Mesothelial cell of epicardium (in vitro differentiated cells): Measurements from ENCODE around the gene CDKN2C. TPM values are rescaled to one million over a fixed set of nuclear protein-coding genes. Genes with fewer than 3 reads are reported as not detected.

Experiments used
- DNase-seq, 2 experiments: peaks; one replicate each; pipeline ENCODE4 v3.0.0; 2021; ENCODE audit warnings: low spot score in 2 of 2; ENCODE audit not compliant: unreplicated experiment in 2 of 2
- H3K27ac Mint-ChIP-seq: 2 replicates; pipeline ENCODE4 v1.8.0; 2021; ENCODE audit warnings: mixed read lengths
- H3K27me3 Mint-ChIP-seq: 2 replicates; pipeline ENCODE4 v1.8.0; 2021; ENCODE audit warnings: low read depth, mixed read lengths
- H3K36me3 Mint-ChIP-seq: 2 replicates; pipeline ENCODE4 v1.8.0; 2021; ENCODE audit warnings: mixed read lengths
- H3K4me1 Mint-ChIP-seq: 2 replicates; pipeline ENCODE4 v1.8.0; 2021; ENCODE audit warnings: mixed read lengths
- H3K4me3 Mint-ChIP-seq: 2 replicates; pipeline ENCODE4 v1.8.0; 2021; ENCODE audit warnings: mild to moderate bottlenecking, moderate library complexity, mixed read lengths
- H3K9me3 Mint-ChIP-seq: 2 replicates; pipeline ENCODE4 v1.8.0; 2021; ENCODE audit warnings: mixed read lengths
- total RNA-seq: library from RNA; stranded (reverse); gene quantifications from 3 replicates; pipeline ENCODE4 v1.2.1, GENCODE V29; 2021
- TF ChIP-seq, protein P1 (sequence below): fragments of 200-600 bp; sonication (generic); IDR thresholded peaks from one replicate; pipeline ENCODE4 v1.5.0; 2021; ENCODE audit warnings: antibody characterized with exemption; ENCODE audit not compliant: unreplicated experiment

Gene CDKN2C
- total RNA-seq, 1 donor from 2014 or later = 0.67 TPM

DNA sequence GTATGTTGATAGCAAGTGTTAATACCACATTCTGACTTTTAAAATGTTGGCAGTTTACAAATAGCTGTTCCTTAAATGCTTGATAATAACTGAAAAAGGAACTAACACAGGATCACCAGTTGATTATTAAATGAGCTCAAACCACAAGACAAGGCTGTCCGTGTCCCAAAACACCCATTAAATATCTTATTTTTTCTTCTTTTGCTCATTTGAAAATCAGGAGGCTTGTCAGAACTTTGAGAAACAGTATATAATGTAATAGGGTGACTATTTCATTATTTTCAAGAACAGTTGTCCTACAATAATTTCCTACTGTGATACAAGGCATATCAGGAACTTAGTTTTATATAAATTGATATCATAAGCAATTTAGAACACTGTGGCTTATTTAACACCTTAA, 2.7 kb downstream of the CDKN2C start:
- Mint-ChIP-seq H3K4me1 (peaks cover 20% of the 10 kb centered on the region), H3K36me3 (no peaks in the 10 kb centered on the region), H3K4me3 (no peak overlapping the region), H3K27ac (no peak overlapping the region), H3K9me3 (no peaks in the 10 kb centered on the region), H3K27me3 (peaks cover 87% of the 10 kb centered on the region)
- TF ChIP-seq, protein P1, sequence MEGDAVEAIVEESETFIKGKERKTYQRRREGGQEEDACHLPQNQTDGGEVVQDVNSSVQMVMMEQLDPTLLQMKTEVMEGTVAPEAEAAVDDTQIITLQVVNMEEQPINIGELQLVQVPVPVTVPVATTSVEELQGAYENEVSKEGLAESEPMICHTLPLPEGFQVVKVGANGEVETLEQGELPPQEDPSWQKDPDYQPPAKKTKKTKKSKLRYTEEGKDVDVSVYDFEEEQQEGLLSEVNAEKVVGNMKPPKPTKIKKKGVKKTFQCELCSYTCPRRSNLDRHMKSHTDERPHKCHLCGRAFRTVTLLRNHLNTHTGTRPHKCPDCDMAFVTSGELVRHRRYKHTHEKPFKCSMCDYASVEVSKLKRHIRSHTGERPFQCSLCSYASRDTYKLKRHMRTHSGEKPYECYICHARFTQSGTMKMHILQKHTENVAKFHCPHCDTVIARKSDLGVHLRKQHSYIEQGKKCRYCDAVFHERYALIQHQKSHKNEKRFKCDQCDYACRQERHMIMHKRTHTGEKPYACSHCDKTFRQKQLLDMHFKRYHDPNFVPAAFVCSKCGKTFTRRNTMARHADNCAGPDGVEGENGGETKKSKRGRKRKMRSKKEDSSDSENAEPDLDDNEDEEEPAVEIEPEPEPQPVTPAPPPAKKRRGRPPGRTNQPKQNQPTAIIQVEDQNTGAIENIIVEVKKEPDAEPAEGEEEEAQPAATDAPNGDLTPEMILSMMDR = no peak
- DNase-seq = no peak

DNA sequence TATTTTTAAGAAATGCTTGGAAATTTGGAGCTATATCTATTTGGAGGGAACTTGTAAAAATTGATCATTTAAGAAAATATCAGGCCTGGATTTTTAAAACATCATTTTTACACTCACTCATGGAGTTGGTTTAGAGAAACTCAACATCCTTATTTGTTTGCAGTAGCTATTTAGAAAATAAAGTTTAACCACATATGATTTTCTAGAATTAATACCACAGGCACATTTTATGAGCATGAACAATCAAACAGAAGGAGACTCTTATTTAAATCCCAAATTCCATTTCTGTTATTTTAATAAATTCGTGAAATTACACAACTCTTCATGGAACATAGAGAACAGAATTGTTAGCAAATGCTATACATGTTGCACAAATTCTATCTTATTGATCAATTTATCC, 3.2 kb downstream of the CDKN2C start:
- Mint-ChIP-seq H3K9me3 (no peaks in the 10 kb centered on the region), H3K27me3 (peaks cover 87% of the 10 kb centered on the region), H3K27ac (no peak overlapping the region), H3K36me3 (no peaks in the 10 kb centered on the region), H3K4me3 (no peak overlapping the region), H3K4me1 (peaks cover 19% of the 10 kb centered on the region)
- DNase-seq = no peak
- TF ChIP-seq, protein P1 = no peak

DNA sequence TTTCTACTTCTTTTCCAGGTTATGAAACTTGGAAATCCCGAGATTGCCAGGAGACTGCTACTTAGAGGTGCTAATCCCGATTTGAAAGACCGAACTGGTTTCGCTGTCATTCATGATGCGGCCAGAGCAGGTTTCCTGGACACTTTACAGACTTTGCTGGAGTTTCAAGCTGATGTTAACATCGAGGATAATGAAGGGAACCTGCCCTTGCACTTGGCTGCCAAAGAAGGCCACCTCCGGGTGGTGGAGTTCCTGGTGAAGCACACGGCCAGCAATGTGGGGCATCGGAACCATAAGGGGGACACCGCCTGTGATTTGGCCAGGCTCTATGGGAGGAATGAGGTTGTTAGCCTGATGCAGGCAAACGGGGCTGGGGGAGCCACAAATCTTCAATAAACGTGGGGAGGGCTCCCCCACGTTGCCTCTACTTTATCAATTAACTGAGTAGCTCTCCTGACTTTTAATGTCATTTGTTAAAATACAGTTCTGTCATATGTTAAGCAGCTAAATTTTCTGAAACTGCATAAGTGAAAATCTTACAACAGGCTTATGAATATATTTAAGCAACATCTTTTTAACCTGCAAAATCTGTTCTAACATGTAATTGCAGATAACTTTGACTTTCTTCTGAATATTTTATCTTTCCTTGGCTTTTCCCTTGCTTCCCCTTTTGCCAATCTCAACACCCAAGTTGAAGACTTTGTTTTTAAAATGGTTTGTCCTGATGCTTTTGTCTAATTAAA, 4.0 kb downstream of the CDKN2C start:
- peaks cover 90% of the 10 kb centered on the region for H3K27me3 Mint-ChIP-seq

DNA sequence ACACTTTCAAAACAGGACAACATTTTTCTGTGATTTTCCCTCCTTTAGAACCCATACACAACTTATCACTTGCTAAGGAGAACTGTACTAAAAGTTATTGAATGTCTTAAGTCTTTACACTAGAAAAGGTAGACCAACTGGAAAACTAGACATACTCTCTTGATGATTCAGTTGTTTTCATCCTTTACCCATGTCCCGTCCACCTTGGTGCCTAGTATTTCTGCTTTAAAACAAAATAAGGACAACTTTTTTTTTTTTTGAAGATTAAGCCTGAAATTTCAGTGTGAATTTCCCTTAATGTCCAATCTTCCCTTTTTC, 4.5 kb downstream of the CDKN2C start:
- Mint-ChIP-seq H3K27me3 (peaks cover 91% of the 10 kb centered on the region), H3K9me3 (no peaks in the 10 kb centered on the region), H3K4me3 (no peak overlapping the region), H3K36me3 (no peaks in the 10 kb centered on the region), H3K4me1 (peaks cover 18% of the 10 kb centered on the region), H3K27ac (no peak overlapping the region)
- TF ChIP-seq, protein P1 = no peak
- no peak for DNase-seq

More for the DNA sequence above, 4.0 kb downstream of the CDKN2C start:
- Mint-ChIP-seq H3K4me3 (no peak overlapping the region), H3K9me3 (no peaks in the 10 kb centered on the region), H3K4me1 (peaks cover 19% of the 10 kb centered on the region), H3K36me3 (no peaks in the 10 kb centered on the region), H3K27ac (no peak overlapping the region)
- no peak for DNase-seq
- TF ChIP-seq, protein P1 = no peak

DNA sequence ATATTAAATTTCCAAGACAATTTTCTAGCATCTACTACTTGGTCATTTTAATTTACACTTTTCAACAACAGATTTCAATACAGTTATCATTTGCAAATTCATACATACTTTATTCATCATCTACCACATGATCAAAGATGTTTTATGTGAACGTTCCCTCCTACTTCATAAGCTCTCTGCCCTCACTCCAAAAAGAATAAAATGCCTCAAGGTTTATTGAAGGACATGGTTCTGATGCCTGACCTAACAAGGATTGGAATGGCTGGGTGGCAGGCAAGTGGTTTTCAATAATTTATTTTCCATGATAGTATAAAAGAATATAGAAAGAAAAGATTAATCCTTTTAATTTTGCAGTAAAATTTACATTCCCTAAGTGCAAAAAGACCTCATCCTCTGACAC, 5.4 kb downstream of the CDKN2C start:
- no peak for DNase-seq
- TF ChIP-seq, protein P1 = no peak
- Mint-ChIP-seq H3K27ac (no peak overlapping the region), H3K27me3 (peaks cover 90% of the 10 kb centered on the region), H3K4me1 (peaks cover 9% of the 10 kb centered on the region), H3K36me3 (no peaks in the 10 kb centered on the region), H3K4me3 (no peak overlapping the region), H3K9me3 (no peaks in the 10 kb centered on the region)
